ENCODE results near the gene NR4A3. TPM values are rescaled to one million over a fixed set of nuclear protein-coding genes. Genes with fewer than 3 reads are reported as not detected.

NR4A3 gene
- total and polyA plus RNA-seq, 2 of the 13 experiments (the other 11 are each of a cell fraction or from before 2014, with no cell fraction given), result 0.02 to 0.09 TPM

GRCh38 chr9:99906403-99907207 lies 84.9 kb downstream of the NR4A3 start, which contains the start of gene STX17 (continued):
- TF ChIP-seq, protein P1, sequence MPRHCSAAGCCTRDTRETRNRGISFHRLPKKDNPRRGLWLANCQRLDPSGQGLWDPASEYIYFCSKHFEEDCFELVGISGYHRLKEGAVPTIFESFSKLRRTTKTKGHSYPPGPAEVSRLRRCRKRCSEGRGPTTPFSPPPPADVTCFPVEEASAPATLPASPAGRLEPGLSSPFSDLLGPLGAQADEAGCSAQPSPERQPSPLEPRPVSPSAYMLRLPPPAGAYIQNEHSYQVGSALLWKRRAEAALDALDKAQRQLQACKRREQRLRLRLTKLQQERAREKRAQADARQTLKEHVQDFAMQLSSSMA (CRISPR knock-in tag; IDR thresholded peaks at IDR 0.05), result peak; percentile 39; the same call in 1 of the 2 replicates
- no peak for TF ChIP-seq GPN1 (CRISPR knock-in tag; IDR thresholded peaks at IDR 0.05; ENCODE audit: borderline replicate concordance)
- peak; percentile 74; the same call in 1 of the 2 replicates for TF ChIP-seq ZNF451 (CRISPR knock-in tag; IDR thresholded peaks at IDR 0.05)
- TF ChIP-seq ZNF7 (CRISPR knock-in tag; IDR thresholded peaks at IDR 0.05), result no peak
- TF ChIP-seq HMGXB3 (CRISPR knock-in tag; IDR thresholded peaks at IDR 0.05; ENCODE audit: borderline replicate concordance), result no peak
- TF ChIP-seq ZBTB20 (CRISPR knock-in tag; IDR thresholded peaks at IDR 0.05; ENCODE audit: borderline replicate concordance, low read depth), result no peak
- peak; percentile 93 for TF ChIP-seq KMT2A (CRISPR knock-in tag; IDR thresholded peaks at IDR 0.05)
- peak; percentile 70; the same call in 1 of the 2 replicates for TF ChIP-seq ATF7-NPFF (CRISPR knock-in tag; IDR thresholded peaks at IDR 0.05; ENCODE audit: low read depth)
- peak; percentile 49; the same call in 1 of the 2 replicates for TF ChIP-seq REPIN1 (CRISPR knock-in tag; IDR thresholded peaks at IDR 0.05; ENCODE audit: borderline replicate concordance, low read depth)
- no peak for TF ChIP-seq SMAD9 (CRISPR knock-in tag; IDR thresholded peaks at IDR 0.05)
- TF ChIP-seq, protein P2, sequence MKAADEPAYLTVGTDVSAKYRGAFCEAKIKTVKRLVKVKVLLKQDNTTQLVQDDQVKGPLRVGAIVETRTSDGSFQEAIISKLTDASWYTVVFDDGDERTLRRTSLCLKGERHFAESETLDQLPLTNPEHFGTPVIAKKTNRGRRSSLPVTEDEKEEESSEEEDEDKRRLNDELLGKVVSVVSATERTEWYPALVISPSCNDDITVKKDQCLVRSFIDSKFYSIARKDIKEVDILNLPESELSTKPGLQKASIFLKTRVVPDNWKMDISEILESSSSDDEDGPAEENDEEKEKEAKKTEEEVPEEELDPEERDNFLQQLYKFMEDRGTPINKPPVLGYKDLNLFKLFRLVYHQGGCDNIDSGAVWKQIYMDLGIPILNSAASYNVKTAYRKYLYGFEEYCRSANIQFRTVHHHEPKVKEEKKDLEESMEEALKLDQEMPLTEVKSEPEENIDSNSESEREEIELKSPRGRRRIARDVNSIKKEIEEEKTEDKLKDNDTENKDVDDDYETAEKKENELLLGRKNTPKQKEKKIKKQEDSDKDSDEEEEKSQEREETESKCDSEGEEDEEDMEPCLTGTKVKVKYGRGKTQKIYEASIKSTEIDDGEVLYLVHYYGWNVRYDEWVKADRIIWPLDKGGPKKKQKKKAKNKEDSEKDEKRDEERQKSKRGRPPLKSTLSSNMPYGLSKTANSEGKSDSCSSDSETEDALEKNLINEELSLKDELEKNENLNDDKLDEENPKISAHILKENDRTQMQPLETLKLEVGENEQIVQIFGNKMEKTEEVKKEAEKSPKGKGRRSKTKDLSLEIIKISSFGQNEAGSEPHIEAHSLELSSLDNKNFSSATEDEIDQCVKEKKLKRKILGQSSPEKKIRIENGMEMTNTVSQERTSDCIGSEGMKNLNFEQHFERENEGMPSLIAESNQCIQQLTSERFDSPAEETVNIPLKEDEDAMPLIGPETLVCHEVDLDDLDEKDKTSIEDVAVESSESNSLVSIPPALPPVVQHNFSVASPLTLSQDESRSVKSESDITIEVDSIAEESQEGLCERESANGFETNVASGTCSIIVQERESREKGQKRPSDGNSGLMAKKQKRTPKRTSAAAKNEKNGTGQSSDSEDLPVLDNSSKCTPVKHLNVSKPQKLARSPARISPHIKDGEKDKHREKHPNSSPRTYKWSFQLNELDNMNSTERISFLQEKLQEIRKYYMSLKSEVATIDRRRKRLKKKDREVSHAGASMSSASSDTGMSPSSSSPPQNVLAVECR (CRISPR knock-in tag; IDR thresholded peaks at IDR 0.05; ENCODE audit: borderline replicate concordance), result peak; percentile 80; the same call in 1 of the 2 replicates
- TF ChIP-seq ZNF740 (CRISPR knock-in tag; IDR thresholded peaks at IDR 0.05), result no peak
- peak; percentile 68; the same call in 1 of the 2 replicates for TF ChIP-seq SNAPC2 (CRISPR knock-in tag; IDR thresholded peaks at IDR 0.05)
- TF ChIP-seq RCOR2 (CRISPR knock-in tag; IDR thresholded peaks at IDR 0.05), result peak; percentile 38; the same call in 1 of the 2 replicates
- TF ChIP-seq MED13 (CRISPR knock-in tag; IDR thresholded peaks at IDR 0.05), result peak; percentile 62; the same call in 1 of the 2 replicates
- 0 out of 2 replicates have a peak, but pooled peaks have one; percentile 43 for TF ChIP-seq ZNF329 (CRISPR knock-in tag; IDR thresholded peaks at IDR 0.05; ENCODE audit: low read depth)
- TF ChIP-seq KLF13 (CRISPR knock-in tag; IDR thresholded peaks at IDR 0.05), result no peak
- peak; percentile 14; the same call in 1 of the 2 replicates for TF ChIP-seq ZC3H4 (CRISPR knock-in tag; IDR thresholded peaks at IDR 0.05; ENCODE audit: borderline replicate concordance)
- TF ChIP-seq SKI (IDR thresholded peaks at IDR 0.05; ENCODE audit: partially characterized antibody), result peak; percentile 21

Data from HepG2 (cell line).